ENCODE measurements around the gene ST3GAL3. TPM values are rescaled to one million over a fixed set of nuclear protein-coding genes. Genes with fewer than 3 reads are reported as not detected.

ST3GAL3 gene
- total RNA-seq, 1 experiment from 2014 or later = 8.3 TPM

DNA sequence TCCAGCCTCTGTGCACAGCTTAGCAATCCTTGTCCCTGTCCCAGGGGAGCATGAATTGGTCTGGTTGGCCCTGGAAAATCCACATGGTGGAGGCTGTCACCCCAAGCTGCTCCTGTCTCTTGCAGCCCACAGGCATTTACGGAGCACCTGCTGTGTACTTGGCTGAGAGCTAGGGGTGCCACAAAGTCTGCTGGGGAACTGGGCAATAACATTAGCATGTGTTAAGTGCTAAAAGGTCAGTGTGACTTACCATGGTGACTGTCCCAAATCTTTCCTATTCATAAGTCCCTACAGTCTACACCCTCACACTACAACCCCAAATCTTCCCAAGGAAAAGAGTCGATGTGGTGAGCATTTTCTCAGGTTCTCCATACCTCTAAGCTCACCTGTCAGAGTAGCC lies 172.7 kb downstream of the ST3GAL3 start:
- no peaks in the 10 kb centered on the region; a peak in 1 of 5 replicates for H3K9me3 Mint-ChIP-seq
- H3K27me3 ChIP-seq (ENCODE audit: insufficient read depth, low read length) = no peaks in the 10 kb centered on the region
- H3K27me3 Mint-ChIP-seq (ENCODE audit: low read depth) = no peaks in the 10 kb centered on the region
- H2BK120ac ChIP-seq (ENCODE audit: low read depth, low read length, poor library complexity, severe bottlenecking) = no peak overlapping the region
- no peak overlapping the region for H2BK20ac ChIP-seq (ENCODE audit: low read depth, low read length, poor library complexity, severe bottlenecking)
- no peak overlapping the region for H3K27ac Mint-ChIP-seq
- H4K8ac ChIP-seq (replicated peaks; ENCODE audit: insufficient read length, low read depth, low read length) = no peak overlapping the region
- no peak overlapping the region for H3K4me2 ChIP-seq (ENCODE audit: insufficient read depth, insufficient read length, low read length)
- H2AK5ac ChIP-seq (ENCODE audit: insufficient read length, low read length) = no peak overlapping the region
- no peak overlapping the region for H2BK12ac ChIP-seq (ENCODE audit: insufficient read length, low read depth, low read length)
- H4K91ac ChIP-seq (ENCODE audit: insufficient read length, low read depth, low read length) = no peak overlapping the region
- no peak overlapping the region for H3T11ph ChIP-seq (ENCODE audit: low read length)
- H3K79me1 ChIP-seq (ENCODE audit: insufficient read depth, low read depth, low read length, poor library complexity, severe bottlenecking) = no peaks in the 10 kb centered on the region
- H3K4me3 Mint-ChIP-seq = no peak overlapping the region
- H2BK15ac ChIP-seq (ENCODE audit: low read depth, low read length) = no peak overlapping the region
- H3K18ac ChIP-seq (ENCODE audit: insufficient read length, low read depth, low read length) = no peak overlapping the region
- no CpG with 5 or more reads among the region's 2 CpGs for WGBS (ENCODE audit: extremely low coverage, insufficient read length, low lambda C conversion rate)
- H3K4me1 ChIP-seq (ENCODE audit: insufficient read depth, low read length) = peaks cover 4% of the 10 kb centered on the region; the same call in 1 of the 2 replicates
- H2AFZ ChIP-seq (ENCODE audit: low read length) = no peak overlapping the region
- no peak for DNase-seq
- no peaks in the 10 kb centered on the region for H3K36me3 Mint-ChIP-seq (ENCODE audit: insufficient read depth in 1 of 3, low read depth in 3 of 3)
- no peaks in the 10 kb centered on the region for H4K20me1 ChIP-seq (ENCODE audit: control insufficient read depth, insufficient read depth, insufficient read length)
- no peak overlapping the region for H2BK5ac ChIP-seq (ENCODE audit: insufficient read length, low read length)
- H3K9me3 ChIP-seq (ENCODE audit: control insufficient read depth, low read depth, low read length) = no peaks in the 10 kb centered on the region
- H3K79me2 ChIP-seq (ENCODE audit: insufficient read depth, low read length) = no peaks in the 10 kb centered on the region
- peaks cover 17 to 24% of the 10 kb centered on the region in 2 experiments for H3K4me1 Mint-ChIP-seq
- no peak overlapping the region for H3K56ac ChIP-seq (ENCODE audit: insufficient read length, low read depth, low read length)
- H3K23me2 ChIP-seq (ENCODE audit: insufficient read length, low read depth, low read length, poor library complexity, severe bottlenecking) = no peaks in the 10 kb centered on the region
- no peak overlapping the region for H4K5ac ChIP-seq (ENCODE audit: insufficient read length, low read depth, low read length)
- H3K9ac ChIP-seq (ENCODE audit: extremely low read depth, insufficient read length, low read length) = no peak overlapping the region
- H3K23ac ChIP-seq (ENCODE audit: insufficient read length, low read depth, low read length) = no peak overlapping the region
- no peak overlapping the region for H3K4ac ChIP-seq (ENCODE audit: low read depth, low read length)
- H3K27ac ChIP-seq (ENCODE audit: insufficient read length, low read depth, low read length) = no peak overlapping the region
- no peak for TF ChIP-seq CTCF (conservative IDR thresholded peaks at IDR 0.05)
- H3K14ac ChIP-seq (ENCODE audit: insufficient read depth, low read length) = no peak overlapping the region
